Subcutaneous abdominal adipose tissue (tissue), 5 donors: ENCODE measurements around the gene ENPP5.

ENCODE experiments used
- H3K27ac ChIP-seq: one replicate; pipeline ENCODE4 v1.7.0; 2013; ENCODE audit warnings: low read depth, mild to moderate bottlenecking, inconsistent platforms, low read length, moderate library complexity
- H3K27me3 ChIP-seq, 5 donors: one replicate each; pipeline ENCODE4 v1.7.0; 2013; ENCODE audit warnings: low read length in 5 of 5, inconsistent platforms in 1 of 5; ENCODE audit not compliant: control insufficient read depth in 5 of 5, insufficient read depth in 4 of 5
- H3K36me3 ChIP-seq, 5 donors: one replicate each; pipeline ENCODE4 v1.7.0; 2013; ENCODE audit warnings: low read length in 5 of 5; ENCODE audit not compliant: control insufficient read depth in 5 of 5, insufficient read depth in 5 of 5
- H3K4me1 ChIP-seq, 5 donors: one replicate each; pipeline ENCODE4 v1.7.0; 2013; ENCODE audit warnings: low read length in 5 of 5, mild to moderate bottlenecking in 3 of 5, moderate library complexity in 1 of 5; ENCODE audit not compliant: control insufficient read depth in 5 of 5, insufficient read depth in 5 of 5
- H3K4me3 ChIP-seq, 5 donors: one replicate each; pipeline ENCODE4 v1.7.0; 2013; ENCODE audit warnings: low read length in 5 of 5, low read depth in 1 of 5
- H3K9ac ChIP-seq, 5 donors: one replicate each; pipeline ENCODE4 v1.7.0; 2013; ENCODE audit warnings: low read length in 5 of 5, mild to moderate bottlenecking in 4 of 5, moderate library complexity in 3 of 5
- H3K9me3 ChIP-seq, 5 donors: one replicate each; pipeline ENCODE4 v1.7.0; 2013; ENCODE audit warnings: low read length in 5 of 5; ENCODE audit not compliant: control insufficient read depth in 5 of 5
- donor health status: healthy.
- donor health status: healthy.
- donor health status: healthy.
- donor health status: healthy.
- donor health status: healthy.

The ENPP5 gene, protein sequence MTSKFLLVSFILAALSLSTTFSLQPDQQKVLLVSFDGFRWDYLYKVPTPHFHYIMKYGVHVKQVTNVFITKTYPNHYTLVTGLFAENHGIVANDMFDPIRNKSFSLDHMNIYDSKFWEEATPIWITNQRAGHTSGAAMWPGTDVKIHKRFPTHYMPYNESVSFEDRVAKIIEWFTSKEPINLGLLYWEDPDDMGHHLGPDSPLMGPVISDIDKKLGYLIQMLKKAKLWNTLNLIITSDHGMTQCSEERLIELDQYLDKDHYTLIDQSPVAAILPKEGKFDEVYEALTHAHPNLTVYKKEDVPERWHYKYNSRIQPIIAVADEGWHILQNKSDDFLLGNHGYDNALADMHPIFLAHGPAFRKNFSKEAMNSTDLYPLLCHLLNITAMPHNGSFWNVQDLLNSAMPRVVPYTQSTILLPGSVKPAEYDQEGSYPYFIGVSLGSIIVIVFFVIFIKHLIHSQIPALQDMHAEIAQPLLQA

DNA sequence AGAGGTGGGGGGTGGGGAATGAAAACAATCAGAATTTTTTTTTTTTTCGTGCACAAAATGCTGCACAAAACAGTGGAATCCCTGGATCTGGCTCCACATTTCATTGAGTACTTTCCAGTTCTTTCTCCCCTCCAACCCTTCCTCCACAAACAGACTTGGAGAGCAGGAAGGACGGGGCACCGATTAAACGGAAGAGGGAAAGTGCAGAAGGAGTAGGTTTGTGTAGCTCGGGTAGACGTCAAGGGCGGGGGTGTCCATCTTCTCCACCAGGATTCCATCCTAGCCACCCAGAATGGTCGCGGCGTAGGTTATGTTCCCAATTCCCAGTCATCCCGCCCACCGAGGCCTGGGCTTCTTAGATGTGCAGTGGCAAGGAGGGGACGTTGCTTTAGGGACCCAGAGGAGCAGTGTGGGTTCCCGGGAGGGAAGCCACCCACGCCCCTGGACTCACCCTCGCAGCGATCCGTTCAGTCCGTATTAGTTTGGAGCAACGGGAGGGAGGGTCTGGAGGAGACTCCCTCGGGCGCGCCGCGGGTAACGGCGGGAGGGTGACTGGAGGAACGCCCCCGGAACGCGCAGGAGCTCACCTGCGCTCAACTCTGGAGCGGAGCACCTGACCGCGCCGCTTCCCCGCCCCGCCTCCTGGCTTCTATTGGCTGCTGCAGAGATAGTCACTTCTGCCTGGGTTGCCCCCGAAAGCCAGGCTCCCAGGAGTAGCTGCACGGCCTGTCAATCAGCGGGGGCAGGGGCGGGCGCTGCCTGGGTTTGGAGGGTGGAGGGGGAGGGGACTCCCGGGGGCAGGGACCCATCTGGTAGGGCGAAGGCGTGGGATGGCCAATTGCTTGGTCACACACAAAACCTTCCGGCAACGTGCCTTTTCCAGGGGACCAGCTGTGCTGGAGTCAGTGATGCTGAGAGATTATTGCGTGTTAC lies at the start of gene ENPP5:
ENPP5 (minus strand) TSS at position 624 of the 933 bp plus-strand sequence. CDS start 2,718 bp downstream, outside the sequence.
- Histone ChIP-seq H3K4me1 (peaks cover 0 to 13% (median 11%) of the 10 kb centered on the region in 5 donors), H3K9me3 (no peaks in the 10 kb centered on the region), H3K9ac (peak within 1 kb of the TSS in 3 of 5 donors; percentile 21 to 70 (median 33)), H3K36me3 (no peaks in the 10 kb centered on the region), H3K27ac (no peak within 1 kb of the TSS), H3K27me3 (peaks cover 0 to 8% (median 3%) of the 10 kb centered on the region in 5 donors), H3K4me3 (peak within 1 kb of the TSS; percentile 72 to 87 (median 78))

- Histone ChIP-seq H3K9ac (no peak overlapping the region), H3K27me3 (no peaks in the 10 kb centered on the region), H3K9me3 (no peaks in the 10 kb centered on the region), H3K27ac (no peak overlapping the region), H3K36me3 (no peaks in the 10 kb centered on the region), H3K4me3 (no peak overlapping the region), H3K4me1 (peaks cover 0 to 10% (median 0%) of the 10 kb centered on the region in 5 donors)
Measured at GRCh38 chr6:46219661-46220060, 48.9 kb upstream of the ENPP5 start.

GRCh38 chr6:46218457-46218856 lies 47.7 kb upstream of the ENPP5 start:
- no peak overlapping the region for H3K4me3 ChIP-seq
- no peak overlapping the region for H3K27ac ChIP-seq
- H3K36me3 ChIP-seq, result no peaks in the 10 kb centered on the region
- no peaks in the 10 kb centered on the region for H3K27me3 ChIP-seq
- H3K9ac ChIP-seq, result no peak overlapping the region
- H3K9me3 ChIP-seq, result no peaks in the 10 kb centered on the region
- peaks cover 0 to 10% (median 0%) of the 10 kb centered on the region in 5 donors for H3K4me1 ChIP-seq

GRCh38 chr6:46217671-46218131 lies 46.9 kb upstream of the ENPP5 start:
- peaks cover 0 to 9% (median 0%) of the 10 kb centered on the region in 5 donors for H3K4me1 ChIP-seq
- H3K9ac ChIP-seq, result no peak overlapping the region
- H3K27ac ChIP-seq, result no peak overlapping the region
- no peaks in the 10 kb centered on the region for H3K27me3 ChIP-seq
- no peak overlapping the region for H3K4me3 ChIP-seq
- H3K9me3 ChIP-seq, result no peaks in the 10 kb centered on the region
- no peaks in the 10 kb centered on the region for H3K36me3 ChIP-seq

- Histone ChIP-seq H3K4me1 (peaks cover 0 to 3% (median 0%) of the 10 kb centered on the region in 5 donors), H3K9me3 (no peaks in the 10 kb centered on the region), H3K9ac (no peak overlapping the region), H3K36me3 (no peaks in the 10 kb centered on the region), H3K4me3 (no peak overlapping the region), H3K27ac (no peak overlapping the region), H3K27me3 (no peaks in the 10 kb centered on the region)
Measured at GRCh38 chr6:46216879-46217278, 46.1 kb upstream of the ENPP5 start.

DNA sequence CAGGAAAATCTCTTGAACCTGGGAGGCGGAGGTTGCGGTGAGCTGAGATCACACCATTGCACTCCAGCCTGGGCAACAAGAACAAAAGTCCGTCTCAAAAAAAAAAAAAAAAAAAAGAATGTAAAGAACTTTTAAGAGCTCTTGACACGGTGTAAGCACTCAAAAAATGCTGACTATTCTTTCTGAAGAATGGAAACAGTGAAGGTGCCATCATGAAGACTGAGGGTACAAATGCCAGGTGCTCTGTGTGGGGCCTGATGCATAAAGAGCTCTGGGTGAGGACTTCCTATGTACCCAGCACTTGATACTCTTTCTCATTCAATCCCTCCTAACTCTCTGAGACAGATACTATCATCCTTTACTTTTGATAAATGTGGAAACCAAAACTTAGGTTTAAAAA lies 45.0 kb upstream of the ENPP5 start:
- Histone ChIP-seq H3K27me3 (no peaks in the 10 kb centered on the region), H3K9ac (no peak overlapping the region), H3K36me3 (no peaks in the 10 kb centered on the region), H3K4me3 (no peak overlapping the region), H3K4me1 (no peaks in the 10 kb centered on the region), H3K27ac (no peak overlapping the region), H3K9me3 (no peaks in the 10 kb centered on the region)

- no peaks in the 10 kb centered on the region for H3K9me3 ChIP-seq
Measured at GRCh38 chr6:46215213-46215612, 44.4 kb upstream of the ENPP5 start.

DNA sequence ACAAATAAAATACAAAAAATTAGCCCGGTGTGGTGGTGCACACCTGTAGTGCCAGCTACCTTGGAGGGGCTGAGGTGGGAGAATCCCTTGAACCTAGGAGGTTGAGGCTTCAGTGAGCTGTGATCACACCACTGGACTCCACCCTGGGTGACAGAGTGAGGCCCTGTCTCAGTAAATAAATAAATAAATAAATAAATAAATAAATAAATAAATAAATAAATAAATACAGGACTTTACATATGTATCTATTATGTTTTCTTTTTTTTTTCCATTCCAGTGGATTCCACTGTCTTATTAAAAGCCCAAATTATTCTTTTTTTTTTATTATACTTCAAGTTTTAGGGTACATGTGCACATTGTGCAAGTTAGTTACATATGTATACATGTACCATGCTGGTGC lies 41.1 kb upstream of the ENPP5 start:
- Histone ChIP-seq H3K4me1 (no peaks in the 10 kb centered on the region), H3K27ac (no peak overlapping the region), H3K36me3 (no peaks in the 10 kb centered on the region), H3K9me3 (no peaks in the 10 kb centered on the region), H3K4me3 (no peak overlapping the region), H3K27me3 (no peaks in the 10 kb centered on the region), H3K9ac (no peak overlapping the region)

More at GRCh38 chr6:46215213-46215612, 44.4 kb upstream of the ENPP5 start:
- H3K9ac ChIP-seq, result no peak overlapping the region
- no peak overlapping the region for H3K4me3 ChIP-seq
- H3K27ac ChIP-seq, result no peak overlapping the region
- H3K4me1 ChIP-seq, result no peaks in the 10 kb centered on the region
- H3K27me3 ChIP-seq, result no peaks in the 10 kb centered on the region
- H3K36me3 ChIP-seq, result no peaks in the 10 kb centered on the region

DNA sequence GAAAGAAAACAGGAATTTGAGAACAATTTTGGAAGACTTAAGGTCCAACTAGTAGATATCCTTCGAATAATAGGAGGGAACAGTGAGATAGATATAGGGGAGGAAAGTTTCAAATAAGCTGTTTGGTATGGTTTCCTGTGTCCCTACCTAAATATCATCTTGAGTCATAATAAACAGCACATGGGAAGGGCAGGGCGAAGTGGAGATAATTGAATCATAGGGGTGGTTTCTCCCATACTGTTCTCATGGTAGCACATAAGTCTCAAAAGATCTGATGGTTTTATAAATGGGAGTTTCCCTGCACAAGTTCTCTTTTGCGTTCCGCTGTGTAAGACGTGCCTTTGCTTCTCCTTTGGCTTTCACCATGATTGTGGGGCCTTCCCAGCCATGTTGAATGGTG lies 39.5 kb upstream of the ENPP5 start:
- Histone ChIP-seq H3K9ac (no peak overlapping the region), H3K4me1 (no peaks in the 10 kb centered on the region), H3K27ac (no peak overlapping the region), H3K27me3 (no peaks in the 10 kb centered on the region), H3K36me3 (no peaks in the 10 kb centered on the region), H3K4me3 (no peak overlapping the region), H3K9me3 (no peaks in the 10 kb centered on the region)
